Activated effector memory CD4-positive, alpha-beta T cell treated with Interleukin-2 at 50 U/mL for 16 hours (primary cell): ENCODE measurements around the gene IGF1R.
"Not testable (repeated sequence)": the region's sequence is repeated elsewhere in the genome, so short reads cannot be mapped to it uniquely, and the experiment has no call there.

Experiments used
- DNase-seq: peaks from one replicate; pipeline ENCODE4 v3.0.0-alpha.2; 2020

Gene IGF1R

GRCh38 chr15:98647774-98648653, at the start of gene IGF1R:
Gene IGF1R (plus strand): TSS chr15:98648539. CDS start chr15:98649582, 1,043 bp downstream.
- peak; percentile 78 for DNase-seq

DNA sequence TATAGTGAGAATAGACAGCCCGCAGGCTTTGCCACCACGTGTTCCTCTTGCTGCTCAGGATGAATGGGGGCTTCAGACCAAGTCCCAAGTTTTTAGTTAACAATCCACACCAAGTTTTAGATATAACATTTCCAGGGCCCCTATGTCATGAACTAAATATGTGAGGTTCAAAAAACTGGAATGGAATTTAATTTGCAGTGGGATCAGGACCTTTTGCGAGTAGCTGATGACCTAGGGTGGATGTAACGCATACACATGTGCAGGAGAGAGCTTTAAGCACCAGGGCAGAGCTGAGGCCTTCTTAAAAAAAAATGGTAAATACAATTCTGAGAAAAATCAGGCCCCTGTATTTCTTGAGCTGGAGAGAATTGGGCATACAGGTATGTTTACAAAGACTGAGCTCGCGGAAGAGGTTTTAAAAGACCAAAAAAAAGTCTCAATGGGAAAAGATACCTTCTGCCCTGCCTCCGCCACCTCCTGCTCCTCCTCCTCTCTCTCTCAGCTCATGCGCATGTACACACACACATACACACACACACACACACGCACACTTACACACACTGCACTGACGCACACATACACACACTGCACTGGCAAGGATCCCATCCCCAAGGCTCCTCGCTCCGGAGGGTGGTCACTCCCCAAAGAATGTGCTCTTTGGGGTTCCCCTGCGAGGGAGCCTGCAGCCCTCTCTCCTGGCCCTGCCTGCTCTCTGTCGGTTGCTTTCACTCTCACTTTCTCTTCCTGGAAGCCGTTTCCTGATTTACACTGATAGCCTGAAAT, 48.2 kb upstream of the IGF1R start:
- DNase-seq = peak; percentile 1

- no peak for DNase-seq
These were observed 43.4 kb upstream of the IGF1R start for GRCh38 chr15:98604983-98605382.

GRCh38 chr15:98609144-98609852, 39.0 kb upstream of the IGF1R start:
- DNase-seq = no peak

DNA sequence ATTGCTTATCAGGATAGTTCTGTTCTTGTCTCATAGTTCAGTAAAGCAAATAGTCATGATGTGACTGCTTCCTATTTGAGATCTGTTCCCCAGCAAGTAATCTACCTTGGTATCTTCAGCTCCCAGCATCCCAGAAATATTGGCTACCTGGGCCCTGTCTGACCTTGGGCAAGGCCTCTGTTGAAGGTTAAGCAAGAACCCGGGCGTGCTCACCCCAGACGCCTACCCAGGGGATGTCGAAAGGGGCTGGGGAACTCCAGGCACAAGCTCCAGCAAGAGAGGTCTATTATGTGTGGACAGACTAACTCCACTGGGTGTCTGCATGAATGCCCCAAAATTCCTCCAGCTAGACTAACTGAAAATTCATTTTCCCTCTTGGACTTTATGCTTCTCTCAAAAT, 37.3 kb upstream of the IGF1R start:
- no peak for DNase-seq

GRCh38 chr15:98611808-98612207, 36.5 kb upstream of the IGF1R start:
- DNase-seq = no peak

DNA sequence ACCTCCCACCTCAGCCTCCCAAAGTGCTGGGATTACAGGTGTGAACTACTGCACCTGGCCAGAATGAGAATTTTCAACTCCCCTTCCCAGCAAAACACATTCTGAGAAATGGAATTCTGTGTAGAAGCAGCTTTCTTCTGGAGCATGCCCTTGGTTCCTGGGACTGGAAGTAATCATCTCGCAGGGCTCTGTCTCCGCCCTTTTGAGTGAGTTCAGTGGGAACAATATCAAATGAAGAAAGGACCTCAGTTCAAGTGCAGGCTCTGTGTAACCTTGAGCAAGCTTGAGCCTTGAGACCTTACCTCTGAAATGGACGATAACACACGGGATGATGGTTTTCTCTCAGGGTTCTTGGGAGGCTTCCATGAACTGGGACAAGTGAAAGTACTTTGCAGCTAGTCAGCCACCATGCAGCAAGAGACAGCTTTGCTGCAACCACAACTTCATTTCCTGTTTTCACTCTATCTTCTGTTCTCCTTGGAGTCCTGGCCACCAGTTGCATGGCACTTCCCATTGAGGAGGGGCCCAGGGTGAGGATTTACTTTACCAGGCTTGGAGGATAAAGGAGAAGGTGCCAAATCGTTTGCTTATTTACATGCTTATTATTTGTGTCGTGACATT, 35.7 kb upstream of the IGF1R start:
- no peak for DNase-seq

GRCh38 chr15:98614681-98615080, 33.7 kb upstream of the IGF1R start:
- no peak for DNase-seq

DNA sequence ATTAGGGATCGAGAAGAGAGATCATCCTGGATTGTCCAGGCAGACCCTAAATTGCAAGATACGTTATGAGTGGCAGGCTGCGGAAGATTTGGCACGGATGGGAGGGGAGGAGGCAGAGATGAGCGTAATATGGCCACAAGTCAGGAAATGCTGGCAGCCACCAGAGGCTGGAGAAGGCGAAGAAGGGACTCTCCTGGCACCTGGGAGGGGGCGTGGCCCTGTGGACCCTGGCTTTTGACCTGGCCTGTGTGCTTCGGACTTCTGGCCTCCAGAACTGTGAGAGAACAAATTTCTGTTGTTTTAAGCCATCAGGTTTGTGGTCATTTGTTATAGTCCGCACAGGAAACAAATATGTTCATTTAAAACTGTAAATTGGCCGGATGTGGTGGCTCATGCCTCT, 31.9 kb upstream of the IGF1R start:
- no peak for DNase-seq

- no peak for DNase-seq
These were observed 30.9 kb upstream of the IGF1R start for GRCh38 chr15:98617328-98617980.

- DNase-seq = not testable (repeated sequence)
These were observed 29.8 kb upstream of the IGF1R start for GRCh38 chr15:98618576-98618975.

DNA sequence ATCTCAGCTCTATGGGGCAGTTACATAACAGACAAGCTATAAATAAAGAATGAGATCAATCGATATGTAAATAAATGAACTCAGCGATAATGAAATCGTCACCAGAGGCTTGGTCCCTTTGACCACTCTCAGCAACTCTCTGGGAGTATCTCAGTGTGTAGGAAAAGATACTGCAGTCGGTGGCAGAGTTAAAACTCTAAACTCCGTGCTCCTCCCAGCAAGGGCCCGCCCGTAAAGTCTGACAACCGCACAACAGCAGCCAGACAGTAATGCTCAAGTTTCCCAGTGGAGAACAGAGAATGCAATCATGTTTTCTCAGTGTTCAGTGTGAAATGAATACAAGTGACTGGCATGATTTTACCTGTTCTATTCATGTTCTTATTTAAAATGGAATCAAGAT, 28.3 kb upstream of the IGF1R start:
- DNase-seq = no peak

- DNase-seq = no peak
These were observed 27.3 kb upstream of the IGF1R start for GRCh38 chr15:98621021-98621420.

- DNase-seq = no peak
These were observed 22.7 kb upstream of the IGF1R start for GRCh38 chr15:98625614-98626013.

GRCh38 chr15:98626153-98626552, 22.2 kb upstream of the IGF1R start:
- no peak for DNase-seq

- no peak for DNase-seq
These were observed 20.1 kb upstream of the IGF1R start for GRCh38 chr15:98628216-98628615.

- DNase-seq = no peak
These were observed 12.5 kb upstream of the IGF1R start for GRCh38 chr15:98635848-98636247.

DNA sequence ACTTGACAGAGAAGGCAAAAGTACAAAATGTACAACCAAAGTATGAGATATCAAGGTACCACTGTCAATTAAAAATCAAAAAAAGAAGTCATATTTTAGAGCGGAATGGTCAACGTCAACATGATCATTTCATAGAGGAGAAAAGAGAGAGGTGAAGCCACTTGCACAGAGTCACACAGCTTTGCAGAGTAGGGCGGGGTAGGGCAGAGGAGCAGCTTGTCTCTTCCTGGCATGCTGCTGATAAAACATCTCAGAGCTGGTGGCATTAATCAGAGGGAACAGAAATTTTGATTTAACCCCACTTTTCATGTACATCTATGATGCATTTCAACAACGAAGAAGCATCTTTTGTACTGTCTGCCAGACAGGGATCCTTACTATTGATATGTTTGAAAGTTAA, 5.2 kb upstream of the IGF1R start:
- no peak for DNase-seq

DNA sequence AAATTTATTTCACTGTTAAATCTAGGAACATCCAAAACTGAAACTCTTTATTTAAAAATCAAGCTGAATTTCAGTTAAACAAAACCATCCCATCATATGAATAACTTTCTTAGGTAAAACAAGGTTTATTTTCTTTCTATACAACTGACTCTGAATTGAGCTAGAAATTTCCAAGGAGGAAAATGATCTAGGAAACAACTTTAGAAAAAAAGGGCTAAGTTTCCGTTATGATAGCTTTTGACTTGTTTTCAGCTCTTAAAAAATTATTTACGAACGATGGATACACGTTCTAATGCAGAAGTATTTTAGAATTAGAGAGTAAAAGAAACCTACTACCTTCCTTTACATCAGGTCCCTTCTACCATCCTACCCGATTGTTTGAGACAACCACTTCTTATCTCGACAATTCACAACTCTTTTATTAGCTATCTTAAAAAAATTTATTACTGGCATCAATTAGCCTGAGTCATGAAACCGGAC, 1.8 kb upstream of the IGF1R start:
- no peak for DNase-seq

DNA sequence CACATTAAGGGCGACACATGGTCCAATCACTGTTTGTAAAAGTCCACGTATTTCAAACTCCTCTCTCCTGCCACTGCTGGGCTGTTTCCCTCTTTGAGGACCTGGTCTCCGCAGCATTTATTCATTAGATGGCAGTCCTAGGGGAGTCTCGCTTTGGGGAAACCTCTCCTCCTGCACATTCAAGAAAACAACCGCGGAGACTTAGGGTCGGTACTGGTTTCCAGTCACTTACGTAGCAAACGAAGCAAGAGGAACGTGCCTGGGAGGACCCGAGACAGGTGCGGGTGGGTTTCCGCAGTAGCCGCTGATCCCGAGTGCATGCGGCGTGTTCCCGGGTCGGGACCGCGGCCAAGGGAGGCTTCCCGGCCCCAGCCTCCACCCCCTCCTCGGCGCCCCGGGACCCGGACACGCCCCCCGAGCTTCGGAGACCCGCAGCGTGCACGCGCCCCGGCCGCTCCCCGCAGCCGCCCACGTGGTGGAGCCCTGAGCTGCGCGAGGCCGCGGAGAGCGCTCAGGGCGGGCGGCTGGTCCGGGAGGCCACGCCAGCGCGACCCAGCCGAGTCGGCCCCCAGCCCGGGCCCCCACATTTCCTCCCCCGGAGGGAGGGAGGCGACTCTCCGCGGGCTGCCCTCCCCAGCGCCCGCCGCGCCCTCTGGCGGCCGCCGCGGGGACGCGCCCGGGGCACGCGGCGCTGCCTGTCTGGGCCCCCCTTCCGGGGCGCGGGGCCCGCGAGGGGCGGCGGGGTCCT, 1.1 kb upstream of the IGF1R start:
- DNase-seq = peak; percentile 45

DNA sequence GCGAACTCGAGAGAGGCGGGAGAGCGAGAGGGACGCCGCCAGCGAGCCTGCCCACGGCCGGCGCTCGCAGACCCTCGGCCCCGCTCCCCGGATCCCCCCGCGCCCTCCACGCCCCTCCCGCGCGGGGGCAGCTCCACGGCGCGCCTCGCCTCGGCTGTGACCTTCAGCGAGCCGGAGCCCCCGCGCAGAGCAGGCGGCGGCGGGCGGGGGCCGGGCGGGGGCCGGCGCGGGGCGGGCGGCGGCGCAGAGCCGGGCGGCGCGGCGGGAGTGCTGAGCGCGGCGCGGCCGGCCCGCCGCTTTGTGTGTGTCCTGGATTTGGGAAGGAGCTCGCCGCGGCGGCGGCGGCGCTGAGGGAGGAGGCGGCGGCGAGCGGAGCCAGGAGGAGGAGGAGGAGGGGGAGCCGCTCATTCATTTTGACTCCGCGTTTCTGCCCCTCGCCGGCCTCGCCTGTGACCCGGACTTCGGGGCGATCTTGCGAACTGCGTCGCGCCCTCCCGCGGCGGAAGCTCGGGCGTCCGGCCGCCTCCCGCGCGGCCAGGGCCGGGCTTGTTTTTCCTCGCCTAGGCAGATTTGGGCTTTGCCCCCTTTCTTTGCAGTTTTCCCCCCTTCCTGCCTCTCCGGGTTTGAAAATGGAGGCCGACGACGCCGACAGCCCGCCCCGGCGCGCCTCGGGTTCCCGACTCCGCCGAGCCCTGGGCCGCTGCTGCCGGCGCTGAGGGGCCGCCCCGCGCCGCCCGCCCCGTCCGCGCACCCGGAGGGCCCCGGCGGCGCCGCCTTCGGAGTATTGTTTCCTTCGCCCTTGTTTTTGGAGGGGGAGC, 524 bp downstream of the IGF1R start:
- no peak for DNase-seq
